Pulmonary artery endothelial cell (primary cell): ENCODE results near the gene TMEM154. TPM values are rescaled to one million over a fixed set of nuclear protein-coding genes. Genes with fewer than 3 reads are reported as not detected.

Experiments used
- DNase-seq: peaks from one replicate; pipeline ENCODE4 v3.0.0-alpha.2; 2011; ENCODE audit warnings: low read depth, low spot score
- total RNA-seq: library from RNA; depleted of rRNA; stranded (reverse); fragments of >200 nt; gene quantifications from 2 replicates; pipeline ENCODE4 v1.2.3, GENCODE V29; 2014

The TMEM154 gene
- total RNA-seq, 1 donor from 2014 or later, result 6.1 TPM

DNA sequence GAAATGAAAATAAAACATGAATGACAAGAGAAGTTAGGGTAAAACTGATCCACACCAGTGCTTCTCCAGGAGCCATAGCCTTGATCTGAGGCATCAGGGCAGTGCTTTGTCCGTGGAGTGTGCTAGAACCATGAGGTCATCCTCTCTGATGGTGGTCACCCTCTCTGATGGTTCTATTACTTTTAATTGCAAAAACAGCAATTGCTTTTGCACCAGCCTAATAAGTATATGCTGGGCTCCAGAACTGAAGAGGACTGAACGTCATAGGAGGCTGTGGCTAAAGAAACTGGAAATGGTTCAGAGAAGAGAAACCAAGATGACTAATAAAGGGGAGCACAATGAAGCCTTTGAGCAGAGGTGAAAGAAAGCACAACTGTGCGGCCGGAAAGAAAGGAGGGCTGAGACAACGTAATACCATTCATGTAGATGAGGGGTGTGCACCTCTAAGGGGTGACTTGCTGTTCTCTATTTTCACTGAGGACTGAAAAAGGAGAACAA, 17.0 kb upstream of the TMEM154 start:
- DNase-seq, result no peak

DNA sequence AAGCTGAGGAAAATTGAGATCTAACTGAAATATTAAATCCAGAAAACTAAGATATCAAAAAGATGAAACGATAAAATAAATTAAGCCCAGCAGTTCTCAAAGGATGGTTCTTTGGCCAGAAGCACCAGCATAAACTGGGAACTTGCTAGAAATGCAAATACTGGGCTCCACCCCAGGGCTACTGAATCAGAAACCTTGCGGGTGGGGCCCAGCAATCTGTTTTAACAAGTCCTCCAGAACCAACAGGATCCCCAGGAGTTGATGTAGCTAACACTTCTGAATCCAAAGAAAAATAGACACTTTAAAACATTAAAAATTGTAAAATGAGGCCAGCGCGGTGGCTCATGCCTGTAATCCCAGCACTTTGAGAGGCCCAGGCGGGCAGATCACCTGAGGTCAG, 14.1 kb upstream of the TMEM154 start:
- DNase-seq, result no peak

DNA sequence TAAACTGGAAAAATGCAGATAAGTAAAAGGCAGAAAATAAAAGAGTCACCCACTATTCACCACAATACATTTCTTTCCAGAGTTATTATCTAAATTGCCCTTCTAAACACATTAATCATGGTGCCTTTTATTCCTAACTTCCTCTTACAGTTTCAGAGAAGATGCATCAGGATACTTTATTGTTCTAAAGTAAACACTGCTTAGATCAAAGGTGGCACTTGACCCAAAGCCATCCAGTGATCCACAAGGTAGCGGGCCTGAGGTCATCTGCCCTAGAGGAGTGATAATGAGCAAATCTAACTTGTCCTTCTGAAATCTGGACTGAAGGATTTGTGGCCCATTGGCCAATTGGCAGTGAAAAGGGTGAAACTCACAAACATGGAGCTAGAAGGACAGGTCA, 12.0 kb upstream of the TMEM154 start:
- no peak for DNase-seq

DNA sequence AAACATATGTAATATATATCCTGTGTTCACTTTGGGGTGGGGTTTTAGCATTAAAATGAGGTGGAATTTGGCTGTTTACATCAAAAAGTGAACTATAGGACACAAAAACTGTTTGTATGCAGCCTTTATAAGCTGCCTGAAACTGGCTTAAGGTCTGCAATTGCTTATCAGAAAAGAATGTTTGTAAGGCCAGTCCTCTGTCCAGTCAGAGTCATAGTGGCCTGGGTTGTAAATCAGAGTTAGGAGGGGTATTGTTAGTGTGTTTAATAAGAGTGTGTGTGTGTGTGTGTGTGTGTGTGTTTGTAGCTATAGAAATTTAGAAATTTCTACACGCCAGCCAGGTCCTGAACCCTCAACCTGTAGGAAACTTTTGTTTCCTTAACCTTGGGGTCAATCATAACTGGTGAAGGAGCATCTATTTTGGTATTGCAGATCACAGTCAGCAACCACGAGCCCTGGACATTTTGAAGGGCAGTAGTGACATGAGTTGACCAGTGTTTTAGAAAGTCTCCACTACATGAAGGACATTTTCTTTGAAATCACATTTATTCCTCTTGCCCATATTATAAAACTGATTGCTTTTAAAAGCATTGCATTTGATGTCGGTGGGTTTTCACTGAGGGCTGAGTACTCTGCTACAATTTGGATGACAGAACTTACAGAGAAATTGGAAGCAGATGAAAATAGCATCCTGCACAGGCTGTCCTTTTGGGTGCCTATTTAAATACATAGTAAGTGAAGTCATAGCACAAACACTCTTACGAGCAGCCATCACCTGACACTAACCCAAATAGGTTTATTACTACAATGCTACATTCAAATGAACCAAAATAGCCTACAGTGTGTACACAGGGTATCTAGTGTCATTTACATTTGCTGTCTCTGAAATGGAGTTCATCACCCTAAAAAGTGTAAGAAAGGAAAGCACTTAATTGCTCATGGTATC, 11.2 kb upstream of the TMEM154 start:
- no peak for DNase-seq

DNA sequence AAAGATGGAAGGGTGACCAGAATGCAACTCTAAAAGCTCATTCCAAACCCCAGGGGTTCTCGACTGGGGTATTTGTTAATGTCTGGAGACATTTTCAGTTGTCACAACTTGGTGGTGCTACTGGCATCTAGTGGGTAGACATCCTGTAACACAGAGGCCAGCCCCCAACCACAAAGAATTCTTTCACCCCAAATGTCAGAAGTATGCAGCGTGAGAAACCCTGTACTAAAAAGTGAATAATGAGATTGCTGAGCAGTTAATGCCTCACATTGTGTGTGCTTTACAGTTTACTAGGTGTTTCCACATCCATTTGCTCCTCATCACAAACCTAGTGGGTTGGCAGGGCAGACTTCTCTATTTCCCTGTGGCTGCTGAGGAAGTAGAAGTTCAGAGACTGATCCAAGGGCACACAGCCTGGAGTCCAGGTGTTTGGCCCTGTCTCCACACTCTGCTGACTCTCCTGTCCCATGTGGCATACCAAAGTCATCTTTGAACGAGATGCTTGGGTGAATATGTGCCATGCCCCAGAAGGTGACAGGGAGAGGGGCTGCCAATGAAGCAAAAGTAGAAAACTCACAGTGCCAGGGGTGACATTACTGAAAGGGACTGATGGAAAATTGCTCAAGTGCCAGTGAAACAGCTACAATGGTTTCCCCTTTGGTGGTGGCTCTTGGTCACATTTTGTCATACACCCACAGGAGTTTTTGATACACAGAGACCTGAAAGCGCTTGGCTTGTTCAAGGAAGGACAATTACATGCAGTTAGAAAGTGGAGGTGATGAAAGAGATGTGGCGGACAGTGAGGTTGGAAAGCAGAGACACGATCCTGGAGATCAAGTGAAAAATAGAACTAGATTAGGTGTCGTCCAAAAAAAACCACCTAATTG, 10.1 kb upstream of the TMEM154 start:
- no peak for DNase-seq

DNA sequence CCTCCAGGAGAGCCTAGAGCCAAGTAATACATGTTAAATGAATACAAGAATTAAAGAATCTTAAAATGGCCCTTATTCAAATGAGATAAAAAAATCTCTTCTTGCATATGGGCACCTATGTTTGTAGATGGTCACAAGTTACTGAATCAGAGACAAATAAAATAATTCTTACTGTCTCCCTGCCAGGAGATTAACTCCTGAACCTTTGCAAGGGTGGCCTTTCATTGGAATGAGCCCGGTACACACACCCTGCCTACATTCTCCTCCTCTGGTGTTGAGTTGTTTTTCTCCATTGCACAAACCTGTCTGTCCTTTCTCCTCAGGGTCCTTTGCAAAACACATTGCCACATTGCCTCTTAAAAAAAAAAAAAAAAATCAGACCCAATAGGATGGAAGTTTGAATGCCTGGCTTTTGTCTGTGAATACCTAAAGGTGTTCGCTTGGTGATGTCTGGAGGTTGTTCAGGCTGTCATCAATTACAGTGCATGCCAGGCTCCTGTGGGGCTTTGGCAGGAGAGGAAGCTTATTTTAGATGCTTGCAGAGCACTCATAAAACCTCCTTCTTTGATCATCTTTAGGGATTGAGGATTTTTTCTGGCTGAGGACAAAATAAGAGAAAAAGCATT, 8.3 kb upstream of the TMEM154 start:
- no peak for DNase-seq

DNA sequence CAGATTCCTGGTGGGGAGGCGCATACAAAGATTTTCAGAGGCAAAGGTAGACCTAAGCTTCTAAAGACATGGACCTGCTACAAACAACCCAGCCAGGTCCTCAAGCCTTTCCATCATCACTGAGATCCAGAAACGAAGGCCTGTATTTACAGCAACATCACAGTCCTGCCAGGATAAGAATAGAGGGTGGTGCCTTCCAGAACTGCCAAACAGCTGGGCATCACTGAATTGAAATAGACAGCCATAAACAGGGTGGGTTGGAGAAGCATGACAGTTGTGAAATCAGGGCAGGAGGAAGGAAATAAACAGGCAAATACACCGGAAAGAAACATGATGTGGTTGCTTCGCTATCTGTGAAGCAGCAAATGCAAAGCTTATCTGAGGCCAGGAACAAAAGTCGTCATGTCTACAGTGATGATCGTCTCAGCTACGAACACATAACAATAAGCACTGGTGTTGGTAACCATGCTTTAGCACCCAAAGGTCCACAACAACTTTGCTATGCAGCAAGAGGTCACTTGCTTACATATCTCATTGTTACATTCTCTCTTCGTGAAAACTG, 6.7 kb upstream of the TMEM154 start:
- DNase-seq, result no peak

DNA sequence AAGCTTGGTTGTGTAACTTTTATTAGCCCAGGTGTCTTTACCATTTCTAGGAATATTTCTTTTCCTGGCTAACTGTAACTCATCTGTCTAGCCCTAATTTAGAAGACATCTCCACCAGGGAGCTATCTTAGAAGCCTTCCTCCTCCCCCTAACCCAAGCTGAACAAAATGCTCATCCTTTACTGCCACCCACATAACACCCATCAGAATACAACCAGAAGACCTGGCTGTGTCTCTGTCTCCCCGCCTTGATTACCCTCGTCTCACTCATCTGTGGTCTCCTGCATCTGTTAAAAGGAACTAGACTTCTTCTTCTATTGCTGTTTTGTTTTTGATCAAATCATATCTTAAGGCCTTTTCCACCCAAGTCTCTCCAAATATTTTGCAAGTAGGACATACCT, 4.8 kb upstream of the TMEM154 start:
- DNase-seq, result no peak

DNA sequence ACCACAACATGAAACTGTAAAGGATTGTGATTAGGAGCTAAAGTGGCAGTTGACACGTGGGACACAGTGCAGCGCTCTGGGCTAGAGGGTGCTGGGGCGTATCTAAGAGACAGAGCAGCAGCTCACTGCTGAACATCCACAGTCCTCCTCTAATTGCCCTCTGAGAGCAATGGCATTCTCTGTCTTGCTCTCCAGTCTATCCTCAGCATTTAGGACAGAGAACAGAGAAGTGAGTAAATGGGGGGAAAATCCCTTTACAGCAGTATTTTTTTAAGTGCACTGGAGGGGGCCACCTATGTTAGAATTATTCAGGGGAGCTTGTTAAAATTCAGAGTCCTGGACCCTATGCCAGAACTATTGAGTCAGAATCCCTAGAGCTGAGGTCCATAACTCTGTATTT, 4.2 kb upstream of the TMEM154 start:
- no peak for DNase-seq

DNA sequence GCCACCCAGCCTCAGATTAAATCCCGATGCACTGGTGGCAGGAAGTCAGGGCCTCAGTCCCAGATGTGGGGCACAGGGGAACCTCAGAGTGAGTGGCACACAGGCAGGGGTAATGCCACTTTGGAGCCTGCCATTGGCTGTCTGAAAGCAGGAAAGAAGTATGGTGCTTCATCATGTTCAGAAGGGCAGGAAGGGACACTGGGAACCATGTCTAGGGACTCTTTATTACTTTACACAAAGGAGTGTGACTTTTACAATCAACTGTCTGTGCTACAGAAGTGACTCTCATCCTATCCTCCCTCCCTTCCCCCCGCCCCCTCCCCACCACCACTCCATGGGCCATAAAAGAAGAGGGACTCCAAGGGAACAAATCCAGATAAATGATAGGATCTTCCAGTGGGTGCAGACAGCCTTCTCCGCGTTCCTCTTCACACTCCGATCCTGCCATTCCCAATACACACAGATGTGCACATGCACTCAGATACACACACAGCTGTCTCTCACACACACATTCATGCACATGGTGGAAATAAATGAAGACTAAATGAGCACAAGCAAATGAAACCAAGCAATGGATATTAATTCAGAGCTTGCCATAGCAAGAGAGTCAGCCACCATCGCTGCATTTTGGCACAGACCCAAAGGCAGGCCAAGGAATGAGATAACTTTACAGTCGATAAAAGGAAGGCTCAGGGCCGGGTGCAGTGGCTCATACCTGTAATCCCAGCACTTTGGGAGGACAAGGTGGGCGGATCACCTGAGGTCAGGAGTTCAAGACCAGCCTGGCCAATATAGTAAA, 2.5 kb upstream of the TMEM154 start:
- DNase-seq, result no peak

DNA sequence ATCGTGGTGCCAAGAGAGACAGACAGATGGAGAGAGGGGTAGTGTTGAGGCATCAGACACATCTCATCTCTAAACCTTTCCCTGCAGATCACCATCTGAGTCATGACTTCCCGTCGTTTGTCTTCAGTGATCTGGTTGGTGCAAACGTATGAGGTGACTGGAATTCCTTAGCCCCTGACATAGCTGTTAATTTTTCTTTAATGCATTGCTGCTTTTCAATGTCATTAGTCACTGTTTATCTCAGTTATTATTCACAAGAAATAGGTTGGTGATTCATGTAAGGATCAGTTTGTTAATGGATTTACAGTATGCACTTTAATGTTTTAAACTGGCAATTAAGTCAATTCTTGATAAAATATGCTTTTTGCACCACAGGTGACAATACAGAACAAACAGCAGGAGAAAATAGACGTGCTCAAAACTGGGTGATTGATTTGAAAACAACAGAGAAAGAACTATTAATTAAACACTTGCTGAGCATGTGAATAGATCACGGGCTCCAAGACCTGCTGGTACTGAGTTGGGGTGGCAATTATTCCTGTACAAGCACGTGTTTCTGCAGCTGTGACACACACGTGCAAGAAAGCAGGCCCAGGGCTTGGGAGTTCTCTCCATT, 1.3 kb upstream of the TMEM154 start:
- peak; percentile 29 for DNase-seq

DNA sequence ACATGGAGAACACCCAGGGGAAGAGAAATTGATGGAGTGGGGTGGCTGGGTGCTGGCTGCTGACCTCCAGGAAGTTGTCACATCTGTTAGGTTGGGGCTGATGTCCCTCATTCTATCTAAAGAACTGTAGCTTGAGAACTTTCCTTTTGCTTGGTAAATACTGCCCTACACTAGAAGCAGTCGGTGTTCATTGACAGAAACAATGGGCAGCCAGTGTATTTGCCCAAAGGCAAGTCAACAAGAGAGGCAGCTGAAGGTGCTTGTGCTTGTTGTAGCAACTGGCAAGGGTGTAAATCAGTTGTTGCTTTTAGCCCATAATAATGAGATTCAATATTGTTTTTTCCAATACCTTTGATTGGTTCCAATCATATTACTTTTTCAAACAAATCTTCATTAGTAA, 956 bp downstream of the TMEM154 start:
- no peak for DNase-seq

DNA sequence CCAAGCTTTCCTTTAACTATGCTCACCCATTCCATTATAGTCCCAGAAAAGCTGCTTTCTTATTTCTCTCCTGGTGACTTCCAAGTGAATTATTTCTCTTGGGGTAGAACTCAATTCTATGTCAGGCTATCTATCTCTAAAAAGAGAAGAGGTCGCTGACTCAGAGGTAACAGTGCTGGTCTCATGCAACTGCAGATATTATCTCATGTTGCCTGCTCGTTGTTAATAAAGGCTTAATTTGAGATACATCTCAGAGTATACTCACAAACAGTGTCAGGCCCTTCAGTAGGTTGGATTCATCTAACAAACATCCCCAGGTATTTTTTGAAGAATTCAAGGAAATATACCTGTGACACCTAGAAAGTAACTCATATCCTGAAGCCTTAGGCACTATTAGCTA, 2.7 kb downstream of the TMEM154 start:
- DNase-seq, result no peak

DNA sequence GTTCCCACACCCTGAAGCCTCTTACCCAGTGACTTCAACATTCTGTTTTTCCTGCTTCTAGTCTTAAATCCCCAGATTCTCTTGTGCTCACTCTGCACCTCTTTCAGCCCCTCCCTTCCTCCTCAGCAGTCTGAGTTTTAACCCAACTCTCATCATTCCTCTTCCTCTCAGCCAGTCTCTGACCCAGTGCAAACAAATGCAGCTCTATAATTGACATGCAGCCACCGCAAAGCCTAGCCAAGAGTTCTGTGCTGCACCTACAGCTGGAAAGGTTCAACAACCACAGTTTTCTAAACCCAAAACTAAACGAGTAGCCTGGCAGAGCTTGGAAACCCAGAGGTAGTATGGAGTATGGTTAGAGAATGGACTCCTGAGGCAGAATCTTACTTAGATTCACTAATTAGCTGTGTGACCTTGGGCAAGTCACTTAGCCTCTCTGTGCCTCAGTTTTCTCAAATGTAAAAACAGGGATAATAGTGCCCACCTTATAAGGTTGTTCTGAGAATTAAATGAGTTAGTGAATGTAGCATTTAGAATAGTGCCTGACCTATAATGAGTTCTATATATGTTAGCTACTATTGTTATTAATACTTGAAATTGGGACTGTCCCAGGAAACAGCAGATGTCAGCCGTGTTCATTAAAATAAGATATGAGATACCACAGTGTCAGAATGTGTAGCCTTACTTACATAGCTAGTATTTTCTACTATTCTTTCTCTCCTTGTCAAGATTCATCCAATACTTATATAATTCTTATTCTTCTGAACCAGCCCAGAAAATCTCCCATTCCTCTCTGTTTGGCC, 3.5 kb downstream of the TMEM154 start:
- DNase-seq, result no peak

DNA sequence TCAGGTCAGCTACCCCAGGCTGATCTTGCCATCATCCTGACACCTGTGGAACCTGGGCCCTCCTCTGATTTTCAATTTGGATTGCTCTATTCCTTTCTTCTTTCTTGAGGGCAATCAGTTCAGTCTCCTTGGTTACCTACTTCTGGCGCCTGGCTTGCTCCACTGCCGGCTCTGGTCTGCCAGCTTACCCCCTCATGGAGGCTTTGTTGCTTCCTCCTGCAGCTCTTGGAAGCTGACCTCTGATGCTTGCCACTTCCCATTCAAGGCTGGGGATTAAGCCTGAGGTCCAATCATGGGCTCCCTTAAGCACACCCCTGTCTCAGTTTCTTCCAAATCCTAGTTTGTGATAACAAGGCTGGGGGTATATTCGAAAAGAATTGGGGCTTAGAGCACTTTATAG, 5.4 kb downstream of the TMEM154 start:
- no peak for DNase-seq

DNA sequence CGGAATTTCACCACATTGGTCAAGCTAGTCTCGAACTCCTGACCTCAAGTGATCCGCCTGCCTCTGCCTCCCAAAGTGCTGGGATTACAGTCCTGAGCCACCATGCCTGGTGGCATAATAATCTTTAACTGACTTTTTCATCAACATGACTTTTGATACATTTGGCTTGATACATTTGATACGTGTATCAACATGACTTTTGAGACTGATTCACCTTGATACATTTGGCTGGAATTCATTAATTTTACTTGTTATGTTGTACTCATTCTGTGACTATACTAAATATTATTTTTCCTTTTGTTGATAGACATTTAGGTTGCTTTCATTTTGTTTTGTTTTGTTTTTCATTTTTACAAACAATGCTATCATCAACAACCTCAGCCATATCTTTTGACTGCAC, 6.3 kb downstream of the TMEM154 start:
- DNase-seq, result no peak

DNA sequence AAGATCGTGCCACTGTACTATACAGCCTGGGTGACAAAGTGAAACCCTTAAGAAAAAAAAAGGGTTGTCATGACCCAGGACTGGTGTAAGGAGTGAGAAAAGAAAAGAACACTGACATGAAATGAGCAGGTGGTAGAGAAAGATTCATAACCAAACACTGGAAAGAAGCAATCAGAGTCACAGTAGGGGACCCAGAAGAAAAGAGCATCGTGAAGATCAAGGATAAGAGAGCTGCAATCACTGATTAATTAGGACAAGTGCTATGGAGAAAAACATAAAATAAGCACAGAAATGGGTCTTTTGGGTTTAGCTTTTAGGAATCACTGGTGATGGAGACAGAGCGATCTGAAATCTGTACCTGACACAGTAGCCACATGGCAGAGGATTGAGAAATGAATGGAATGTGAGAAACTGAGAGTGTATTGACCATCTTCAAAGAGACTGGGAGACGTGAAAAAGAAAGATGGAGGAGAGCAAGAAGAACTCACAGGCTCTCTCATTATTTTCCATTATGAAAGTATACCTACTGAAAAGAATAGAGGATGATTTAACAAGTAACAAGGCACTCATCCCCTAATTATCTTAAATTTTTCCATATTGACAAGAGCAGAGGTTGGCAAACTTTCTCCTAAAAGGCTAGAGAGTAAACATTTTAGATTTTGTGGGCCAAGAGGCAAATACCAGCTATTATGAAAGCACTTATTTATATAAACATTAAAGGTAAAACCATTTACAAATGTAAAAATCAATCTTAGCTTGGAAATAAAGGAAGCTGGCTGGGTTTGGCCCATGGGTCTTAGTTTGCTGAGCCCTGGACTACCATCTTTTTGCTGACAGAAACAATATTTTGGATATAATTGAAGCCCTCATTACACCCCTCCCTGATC, 7.3 kb downstream of the TMEM154 start:
- no peak for DNase-seq

DNA sequence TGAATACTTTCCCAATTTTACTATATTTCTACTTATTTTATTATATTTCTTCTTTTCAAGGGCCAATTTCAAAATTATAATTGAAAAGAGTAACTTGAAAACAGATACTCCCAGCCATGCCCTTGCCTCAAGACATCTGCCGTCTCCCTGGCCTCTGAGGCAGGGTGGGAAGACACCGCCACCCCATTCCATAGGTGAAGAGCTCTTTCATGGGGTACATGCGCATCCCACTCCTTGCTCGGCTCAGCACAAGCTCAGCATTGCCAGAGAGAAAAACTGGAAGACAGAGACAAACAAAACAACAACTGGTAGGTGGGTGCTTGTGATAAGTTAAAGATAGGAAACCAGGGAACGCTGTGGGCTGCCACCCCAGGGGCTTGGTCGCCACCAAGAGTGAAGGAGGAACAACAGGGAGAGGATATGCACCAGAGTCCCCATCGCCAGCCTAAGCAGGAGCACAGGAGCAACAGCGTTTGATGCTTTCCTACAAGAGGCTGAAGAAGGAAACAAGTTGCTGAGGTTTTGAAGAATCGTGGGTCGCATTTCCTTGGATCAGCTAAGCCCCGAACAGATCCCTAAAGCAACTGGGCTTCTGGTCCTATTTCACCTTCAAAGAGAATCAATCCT, 11.3 kb downstream of the TMEM154 start:
- DNase-seq, result no peak
